HuH-7 (cell line): Measurements from ENCODE around the gene HOXA1.
"Not testable (repeated sequence)": the region's sequence is repeated elsewhere in the genome, so short reads cannot be mapped to it uniquely, and the experiment has no call there.

ENCODE experiments used
- DNase-seq: peaks from one replicate; pipeline ENCODE4 v3.0.0; 2011; ENCODE audit warnings: low spot score

HOXA1 gene

GRCh38 chr7:27046854-27047549, 48.8 kb downstream of the HOXA1 start:
- no peak for DNase-seq

- DNase-seq, result not testable (repeated sequence)
These were observed 49.8 kb downstream of the HOXA1 start for GRCh38 chr7:27045972-27046371.

GRCh38 chr7:27045066-27045465, 50.7 kb downstream of the HOXA1 start:
- DNase-seq, result not testable (repeated sequence)
